NB4 (cell line): ENCODE results near the gene PER2.

ENCODE experiments used
- MAX ChIP-seq: IDR thresholded peaks from 2 replicates; pipeline ENCODE4 v1.6.1; 2011; ENCODE audit warnings: low read depth, low read length
- POLR2A ChIP-seq: IDR thresholded peaks from 2 replicates; pipeline ENCODE4 v1.6.1; 2011; ENCODE audit warnings: mild to moderate bottlenecking; ENCODE audit not compliant: insufficient read length; ENCODE audit errors: extremely low read depth
- TF ChIP-seq, protein P1 (sequence below): IDR thresholded peaks from one replicate; pipeline ENCODE4 v1.5.1; 2012; ENCODE audit warnings: low read depth, low read length

DNA sequence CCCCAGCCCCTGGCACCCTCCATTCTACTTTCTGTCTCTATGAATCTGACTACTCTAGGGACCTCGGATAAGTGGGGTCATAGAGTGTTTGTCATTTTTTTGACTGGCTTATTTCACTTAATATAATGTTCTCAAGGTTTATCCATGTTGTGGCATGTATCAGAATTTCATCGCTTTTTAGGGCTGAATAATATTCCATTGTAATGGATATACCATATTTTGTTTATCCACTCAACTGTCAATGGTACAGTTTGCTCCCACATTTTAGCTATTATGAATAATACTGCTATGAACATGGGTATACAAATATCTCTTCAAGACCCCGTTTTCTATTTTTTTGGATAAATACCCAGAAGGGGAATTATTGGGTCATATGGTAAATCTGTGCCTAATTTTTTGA is 39.3 kb upstream of the PER2 start:
- TF ChIP-seq POLR2A (no peak), MAX (no peak)
- TF ChIP-seq, protein P1, sequence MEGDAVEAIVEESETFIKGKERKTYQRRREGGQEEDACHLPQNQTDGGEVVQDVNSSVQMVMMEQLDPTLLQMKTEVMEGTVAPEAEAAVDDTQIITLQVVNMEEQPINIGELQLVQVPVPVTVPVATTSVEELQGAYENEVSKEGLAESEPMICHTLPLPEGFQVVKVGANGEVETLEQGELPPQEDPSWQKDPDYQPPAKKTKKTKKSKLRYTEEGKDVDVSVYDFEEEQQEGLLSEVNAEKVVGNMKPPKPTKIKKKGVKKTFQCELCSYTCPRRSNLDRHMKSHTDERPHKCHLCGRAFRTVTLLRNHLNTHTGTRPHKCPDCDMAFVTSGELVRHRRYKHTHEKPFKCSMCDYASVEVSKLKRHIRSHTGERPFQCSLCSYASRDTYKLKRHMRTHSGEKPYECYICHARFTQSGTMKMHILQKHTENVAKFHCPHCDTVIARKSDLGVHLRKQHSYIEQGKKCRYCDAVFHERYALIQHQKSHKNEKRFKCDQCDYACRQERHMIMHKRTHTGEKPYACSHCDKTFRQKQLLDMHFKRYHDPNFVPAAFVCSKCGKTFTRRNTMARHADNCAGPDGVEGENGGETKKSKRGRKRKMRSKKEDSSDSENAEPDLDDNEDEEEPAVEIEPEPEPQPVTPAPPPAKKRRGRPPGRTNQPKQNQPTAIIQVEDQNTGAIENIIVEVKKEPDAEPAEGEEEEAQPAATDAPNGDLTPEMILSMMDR = no peak
